Lower leg skin (tissue), 3 donors: ENCODE data around the gene GNS.

Experiments used
- POLR2A ChIP-seq, 2 donors: fragments of 450-650 bp; IDR thresholded peaks; one replicate each; pipeline ENCODE4 v1.6.1; 2016 to 2017; ENCODE audit warnings: antibody characterized with exemption in 2 of 2, mild to moderate bottlenecking in 1 of 2, moderate library complexity in 1 of 2
- TF ChIP-seq, protein P1 (sequence below), 3 donors: fragments of 450-650 bp; IDR thresholded peaks; one replicate each; pipeline ENCODE4 v1.5.1; 2016; ENCODE audit warnings: antibody characterized with exemption in 3 of 3, mild to moderate bottlenecking in 3 of 3, moderate library complexity in 2 of 3

DNA sequence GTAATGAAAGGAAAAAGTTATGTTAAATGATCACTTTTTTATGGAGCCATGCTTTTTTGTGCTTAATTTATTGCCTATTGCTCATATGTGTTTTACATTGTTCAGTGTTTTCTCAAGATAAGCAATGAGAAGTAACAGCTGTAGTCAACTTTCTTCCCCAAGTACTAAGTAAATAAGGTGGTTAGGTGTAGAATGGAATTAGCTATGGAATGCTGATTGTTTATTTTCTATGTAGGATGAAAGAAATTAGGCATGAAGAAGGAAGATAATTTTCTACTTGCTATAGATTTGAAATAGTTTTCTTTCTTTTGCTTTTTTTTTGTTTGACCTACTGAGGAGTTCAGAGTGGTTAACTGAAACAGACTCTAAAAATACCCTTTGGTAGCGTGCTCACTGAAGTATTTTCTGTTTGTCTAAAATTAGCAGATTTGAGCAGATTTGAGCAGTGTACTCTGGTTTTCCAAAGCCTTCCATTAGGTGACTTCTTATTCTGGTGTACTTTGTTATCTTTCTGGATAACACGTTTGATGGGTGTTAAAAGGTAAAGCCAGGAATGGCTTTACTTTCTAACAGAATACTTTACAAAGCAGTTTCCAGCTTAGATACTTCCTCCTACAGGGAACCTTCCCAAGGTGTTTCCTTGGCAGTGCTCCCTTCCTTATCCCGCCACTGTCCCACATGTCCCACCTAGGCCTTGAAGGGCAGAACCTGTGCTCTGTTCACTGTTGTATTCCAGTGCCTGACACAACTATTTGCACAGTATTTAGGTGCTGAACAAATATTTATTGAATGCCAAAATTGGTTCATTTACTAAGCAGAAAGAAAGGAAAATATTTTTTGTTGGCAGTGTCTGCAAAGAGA lies 92.9 kb downstream of the GNS start:
- TF ChIP-seq POLR2A (IDR thresholded peaks at IDR 0.05): no peak
- TF ChIP-seq, protein P1, sequence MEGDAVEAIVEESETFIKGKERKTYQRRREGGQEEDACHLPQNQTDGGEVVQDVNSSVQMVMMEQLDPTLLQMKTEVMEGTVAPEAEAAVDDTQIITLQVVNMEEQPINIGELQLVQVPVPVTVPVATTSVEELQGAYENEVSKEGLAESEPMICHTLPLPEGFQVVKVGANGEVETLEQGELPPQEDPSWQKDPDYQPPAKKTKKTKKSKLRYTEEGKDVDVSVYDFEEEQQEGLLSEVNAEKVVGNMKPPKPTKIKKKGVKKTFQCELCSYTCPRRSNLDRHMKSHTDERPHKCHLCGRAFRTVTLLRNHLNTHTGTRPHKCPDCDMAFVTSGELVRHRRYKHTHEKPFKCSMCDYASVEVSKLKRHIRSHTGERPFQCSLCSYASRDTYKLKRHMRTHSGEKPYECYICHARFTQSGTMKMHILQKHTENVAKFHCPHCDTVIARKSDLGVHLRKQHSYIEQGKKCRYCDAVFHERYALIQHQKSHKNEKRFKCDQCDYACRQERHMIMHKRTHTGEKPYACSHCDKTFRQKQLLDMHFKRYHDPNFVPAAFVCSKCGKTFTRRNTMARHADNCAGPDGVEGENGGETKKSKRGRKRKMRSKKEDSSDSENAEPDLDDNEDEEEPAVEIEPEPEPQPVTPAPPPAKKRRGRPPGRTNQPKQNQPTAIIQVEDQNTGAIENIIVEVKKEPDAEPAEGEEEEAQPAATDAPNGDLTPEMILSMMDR (IDR thresholded peaks at IDR 0.05): no peak
